Measurements from ENCODE around the gene NPL.

The NPL gene

GRCh38 chr1:182782587-182782913 lies 7.0 kb upstream of the NPL start:
- no peak for DNase-seq
- no peaks in the 10 kb centered on the region for H3K79me2 ChIP-seq (ENCODE audit: low read length)
- no peak overlapping the region for H3K4me2 ChIP-seq (ENCODE audit: low read depth, low read length)
- H3K4me3 ChIP-seq (ENCODE audit: low read length) = no peak overlapping the region
- no peak overlapping the region for H2AFZ ChIP-seq (ENCODE audit: low read length)
- H3K36me3 ChIP-seq (replicated peaks; ENCODE audit: insufficient read depth, low read length) = no peaks in the 10 kb centered on the region
- H3K27ac ChIP-seq (ENCODE audit: low read length) = no peak overlapping the region
- H3F3A ChIP-seq (ENCODE audit: insufficient read depth, low read length) = no peaks in the 10 kb centered on the region
- H3K9me3 ChIP-seq (replicated peaks; ENCODE audit: insufficient read depth, low read length) = no peaks in the 10 kb centered on the region
- no peaks in the 10 kb centered on the region for H3K27me3 ChIP-seq (replicated peaks; ENCODE audit: insufficient read depth, low read length)
- H3K9me2 ChIP-seq (replicated peaks; ENCODE audit: insufficient read depth, low read length) = no peaks in the 10 kb centered on the region
- H3K9ac ChIP-seq (ENCODE audit: low read length) = no peak overlapping the region
- TF ChIP-seq EZH2phosphoT487 (IDR thresholded peaks at IDR 0.05; ENCODE audit: low read length) = no peak
- no peak for TF ChIP-seq CTCF (IDR thresholded peaks at IDR 0.05; ENCODE audit: low read length)
- no peak for TF ChIP-seq EZH2 (optimal IDR thresholded peaks at IDR 0.05; ENCODE audit: low read depth, low read length)
- no peaks in the 10 kb centered on the region for H3K4me1 ChIP-seq (ENCODE audit: low read length)
- H4K20me1 ChIP-seq (ENCODE audit: insufficient read depth, low read length) = no peaks in the 10 kb centered on the region

GRCh38 chr1:182783068-182783467 lies 6.5 kb upstream of the NPL start:
- no peaks in the 10 kb centered on the region for H3K9me3 ChIP-seq (replicated peaks; ENCODE audit: insufficient read depth, low read length)
- H4K20me1 ChIP-seq (ENCODE audit: insufficient read depth, low read length) = no peaks in the 10 kb centered on the region
- no peak overlapping the region for H3K4me3 ChIP-seq (ENCODE audit: low read length)
- no peak overlapping the region for H3K27ac ChIP-seq (ENCODE audit: low read length)
- no peaks in the 10 kb centered on the region for H3K27me3 ChIP-seq (replicated peaks; ENCODE audit: insufficient read depth, low read length)
- no peak overlapping the region for H2AFZ ChIP-seq (ENCODE audit: low read length)
- TF ChIP-seq EZH2phosphoT487 (IDR thresholded peaks at IDR 0.05; ENCODE audit: low read length) (no peak), EZH2 (optimal IDR thresholded peaks at IDR 0.05; ENCODE audit: low read depth, low read length) (no peak), CTCF (IDR thresholded peaks at IDR 0.05; ENCODE audit: low read length) (no peak)
- H3K9ac ChIP-seq (ENCODE audit: low read length) = no peak overlapping the region
- H3K79me2 ChIP-seq (ENCODE audit: low read length) = no peaks in the 10 kb centered on the region
- DNase-seq = no peak
- H3F3A ChIP-seq (ENCODE audit: insufficient read depth, low read length) = no peaks in the 10 kb centered on the region
- H3K4me1 ChIP-seq (ENCODE audit: low read length) = no peaks in the 10 kb centered on the region
- no peak overlapping the region for H3K4me2 ChIP-seq (ENCODE audit: low read depth, low read length)
- no peaks in the 10 kb centered on the region for H3K9me2 ChIP-seq (replicated peaks; ENCODE audit: insufficient read depth, low read length)
- no peaks in the 10 kb centered on the region for H3K36me3 ChIP-seq (replicated peaks; ENCODE audit: insufficient read depth, low read length)

GRCh38 chr1:182784556-182785171 lies 4.9 kb upstream of the NPL start:
- Histone ChIP-seq H3K4me1 (ENCODE audit: low read length) (0 out of 2 replicates have a peak, but pooled peaks cover 4% of the 10 kb centered on the region), H3K9me2 (replicated peaks; ENCODE audit: insufficient read depth, low read length) (no peaks in the 10 kb centered on the region), H3F3A (ENCODE audit: insufficient read depth, low read length) (no peaks in the 10 kb centered on the region), H4K20me1 (ENCODE audit: insufficient read depth, low read length) (no peaks in the 10 kb centered on the region), H3K79me2 (ENCODE audit: low read length) (no peaks in the 10 kb centered on the region), H3K4me2 (ENCODE audit: low read depth, low read length) (no peak overlapping the region), H2AFZ (ENCODE audit: low read length) (no peak overlapping the region), H3K9ac (ENCODE audit: low read length) (no peak overlapping the region), H3K27ac (ENCODE audit: low read length) (no peak overlapping the region), H3K27me3 (replicated peaks; ENCODE audit: insufficient read depth, low read length) (peaks cover 11% of the 10 kb centered on the region; the same call in 1 of the 2 replicates), H3K4me3 (ENCODE audit: low read length) (no peak overlapping the region), H3K36me3 (replicated peaks; ENCODE audit: insufficient read depth, low read length) (no peaks in the 10 kb centered on the region), H3K9me3 (replicated peaks; ENCODE audit: insufficient read depth, low read length) (no peaks in the 10 kb centered on the region)
- TF ChIP-seq EZH2phosphoT487 (IDR thresholded peaks at IDR 0.05; ENCODE audit: low read length) (no peak), EZH2 (optimal IDR thresholded peaks at IDR 0.05; ENCODE audit: low read depth, low read length) (no peak), CTCF (IDR thresholded peaks at IDR 0.05; ENCODE audit: low read length) (peak; percentile 90)
- peak; percentile 70 for DNase-seq

Measured in MM.1S (cell line).